NCI-H1694 (cell line): ENCODE data around the gene ARPC2.

Experiments used
- DNase-seq: peaks from one replicate; lab custom pipeline; 2025; lab: John Stamatoyannopoulos, UW

Gene ARPC2

DNA sequence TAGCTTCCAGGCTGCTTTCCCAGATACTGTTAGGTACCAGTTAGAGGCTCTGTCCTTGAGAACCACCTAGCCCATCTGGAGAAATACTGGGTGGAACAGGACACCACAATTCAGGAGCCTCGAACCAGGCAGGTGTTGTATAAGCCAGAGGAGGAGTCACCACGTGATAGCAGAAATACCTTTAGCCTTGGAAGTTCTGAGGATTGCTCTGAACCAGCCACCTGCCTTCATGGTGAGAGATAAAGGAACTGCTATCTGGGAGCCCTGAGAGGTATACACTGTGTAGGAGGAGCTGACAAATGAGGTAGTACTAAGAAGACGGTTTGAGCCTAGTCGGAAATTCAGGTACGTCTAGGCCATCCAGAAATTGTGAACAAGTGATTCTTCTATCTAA, 36.2 kb downstream of the ARPC2 start:
- no peak for DNase-seq

DNA sequence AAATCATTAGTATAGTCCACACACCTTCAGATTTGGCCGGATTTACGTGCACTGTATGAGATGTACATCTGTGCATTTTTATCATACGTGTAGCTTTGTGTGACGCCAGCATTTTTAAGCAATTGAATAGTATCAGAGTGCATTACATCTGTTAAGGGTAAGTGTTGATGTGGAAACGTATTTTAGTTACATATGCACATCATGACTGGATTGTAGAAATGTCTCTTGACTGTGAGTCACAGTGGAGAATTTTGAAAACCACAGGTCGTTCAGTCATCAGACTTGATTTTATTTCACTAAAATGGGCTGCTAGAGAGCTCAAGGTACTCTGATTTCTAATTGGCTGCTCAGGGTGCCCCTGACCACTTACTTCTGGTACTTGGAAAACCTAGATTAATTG, 38.5 kb downstream of the ARPC2 start:
- DNase-seq, result no peak

DNA sequence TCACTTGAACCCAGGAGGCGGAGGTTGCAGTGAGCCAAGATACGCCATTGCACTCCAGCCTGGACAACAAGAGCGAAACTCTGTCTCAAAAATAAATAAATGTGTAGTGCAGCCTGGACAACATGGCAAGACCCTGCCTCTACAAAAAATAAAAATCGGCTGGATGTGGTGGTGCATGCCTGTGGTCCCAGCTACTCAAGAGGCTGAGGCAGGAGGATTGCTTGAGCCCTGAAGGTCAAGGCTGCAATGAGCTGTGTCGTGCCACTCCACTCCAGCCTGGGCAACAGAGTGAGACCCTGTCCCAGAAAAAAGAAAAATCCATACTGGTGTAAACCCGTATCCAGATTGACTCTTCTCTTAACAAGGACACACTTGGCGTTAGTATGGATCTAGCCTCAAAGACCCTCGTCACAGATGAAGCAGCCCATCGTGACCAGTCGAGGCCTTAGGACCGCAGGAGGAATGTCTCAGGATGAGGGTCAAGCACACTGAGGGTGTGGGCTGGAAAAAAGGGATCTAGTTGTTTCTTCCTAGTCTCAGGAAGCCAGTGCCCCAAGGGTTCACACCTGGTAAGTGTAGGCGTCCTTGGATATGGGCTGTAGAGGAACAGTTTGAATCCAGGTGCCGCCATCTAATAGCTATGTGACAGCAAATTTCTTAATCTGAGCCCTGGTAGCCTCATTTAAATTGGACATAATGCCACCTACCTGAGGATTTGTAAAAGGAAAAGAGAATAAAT, 39.8 kb downstream of the ARPC2 start:
- no peak for DNase-seq

DNA sequence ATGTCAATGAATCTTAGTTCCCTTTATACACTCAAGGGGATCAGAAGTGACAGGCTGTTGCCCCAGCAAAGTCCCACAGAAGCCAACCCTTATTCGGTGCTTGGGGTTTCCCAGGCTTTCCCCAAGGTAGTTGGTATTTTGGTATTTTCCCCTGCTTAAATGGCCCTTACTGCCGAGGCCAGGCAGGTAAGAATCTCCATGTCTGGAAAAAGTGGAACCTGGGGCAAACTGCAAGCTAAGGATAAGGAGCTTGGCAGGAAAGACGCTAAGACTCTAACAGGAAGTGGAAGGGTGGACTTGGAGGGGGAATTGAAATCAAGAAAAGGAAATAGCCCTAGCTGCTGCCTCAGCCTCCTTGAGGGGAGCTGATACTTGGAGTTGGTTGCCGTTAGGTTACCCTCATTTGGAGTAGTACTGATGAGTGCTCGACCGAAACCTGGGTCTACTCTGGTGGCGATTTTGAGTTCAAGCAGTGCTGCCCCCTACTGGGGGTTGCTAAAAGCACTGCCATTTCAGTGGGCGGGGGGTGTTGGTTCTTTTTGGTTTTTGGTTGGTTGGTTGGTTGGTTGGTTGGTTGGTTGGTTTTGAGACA, 40.5 kb downstream of the ARPC2 start:
- no peak for DNase-seq

DNA sequence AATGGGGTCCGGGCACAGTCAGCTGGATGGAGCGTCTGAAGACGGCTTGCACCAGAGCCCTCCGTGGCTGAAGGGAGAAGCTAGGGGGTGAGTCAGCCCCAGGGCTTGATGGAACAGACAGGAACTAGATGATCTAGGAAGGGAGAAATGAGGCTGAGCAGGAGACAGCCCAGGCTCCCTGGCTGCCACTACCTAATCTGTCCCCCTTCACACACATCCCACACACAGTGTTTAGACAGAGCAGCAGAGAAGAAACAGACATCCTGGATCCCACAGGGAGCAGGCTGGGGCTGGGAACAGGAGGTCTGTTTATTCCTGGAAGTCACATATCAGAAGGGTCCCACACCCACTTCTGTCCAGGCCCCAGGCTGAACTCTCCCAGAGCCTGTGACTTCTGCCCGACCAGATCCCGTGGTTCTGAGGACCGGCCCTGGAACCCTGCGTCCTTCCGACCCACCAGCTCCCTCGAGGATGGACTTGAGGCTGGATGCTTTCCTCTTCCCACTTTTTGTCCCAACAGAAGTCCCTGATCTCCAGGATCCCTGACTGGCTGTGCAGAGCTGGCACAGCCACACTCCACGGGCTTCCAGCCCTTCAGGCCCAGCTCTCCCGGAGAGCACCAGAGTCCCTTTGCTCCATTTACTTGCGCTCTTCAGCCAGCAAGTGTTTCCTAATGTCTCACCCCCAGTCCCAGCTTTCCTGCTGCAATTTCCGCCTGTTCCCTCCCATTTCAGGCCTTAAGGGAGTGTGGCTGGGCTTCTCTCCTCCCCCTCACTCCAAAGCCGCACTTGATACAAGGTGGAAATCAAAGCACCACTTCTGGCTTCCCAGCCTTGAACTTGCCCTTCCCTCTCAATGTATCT, 42.3 kb downstream of the ARPC2 start:
- DNase-seq, result no peak

DNA sequence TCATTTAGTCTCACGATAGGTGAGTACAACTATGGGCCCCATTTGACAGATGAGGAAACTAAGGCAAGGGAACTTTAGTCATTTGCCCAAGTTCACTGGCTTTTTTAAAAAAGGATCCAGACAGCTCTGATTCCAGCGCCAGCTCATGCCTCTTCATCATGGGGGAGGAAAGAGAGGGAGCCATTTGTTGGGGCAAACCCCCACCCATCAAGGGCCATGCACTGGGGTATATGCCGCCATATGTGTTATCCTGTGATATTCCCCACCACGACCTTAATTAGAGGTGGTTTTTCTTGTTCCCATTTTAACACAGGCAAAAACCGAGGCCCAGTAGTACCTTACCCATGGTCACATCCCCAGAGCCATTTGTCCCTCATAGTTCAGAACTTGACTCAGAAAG, 43.2 kb downstream of the ARPC2 start:
- DNase-seq, result no peak

DNA sequence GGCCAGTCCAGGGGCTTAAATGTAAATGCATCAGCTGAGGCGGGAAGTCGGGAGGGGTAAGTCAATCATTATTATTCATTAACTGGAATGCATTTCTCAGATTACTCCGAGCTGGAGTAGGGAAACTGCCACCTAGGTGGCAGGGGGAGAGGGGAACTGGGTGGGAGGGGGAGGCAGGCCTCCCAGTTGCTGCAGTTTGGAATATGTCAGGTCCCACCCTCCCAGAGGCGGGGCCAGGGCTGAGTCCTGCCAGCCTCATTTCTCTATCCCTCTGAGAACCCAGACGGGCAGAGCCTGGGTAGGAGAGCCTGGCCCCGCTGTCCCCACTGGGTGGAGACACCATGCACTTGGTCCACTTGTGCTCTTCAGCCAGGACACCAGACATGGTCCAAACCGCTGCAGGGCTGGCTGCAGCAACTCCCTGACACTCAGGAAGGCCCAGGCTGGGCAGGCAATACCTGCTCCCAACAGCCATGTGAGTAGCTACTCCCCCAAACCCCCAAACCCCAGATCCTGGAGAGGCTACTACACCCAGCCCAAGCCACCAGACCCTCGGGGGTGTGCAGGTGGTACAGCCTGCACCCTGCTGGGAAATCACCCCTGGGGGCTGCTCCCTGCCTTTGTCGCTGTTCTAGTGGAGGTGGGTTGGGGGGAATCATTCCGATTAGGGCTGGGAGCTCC, 43.9 kb downstream of the ARPC2 start, which contains the start of gene GPBAR1:
TSS of gene GPBAR1 (plus strand) at position 274 of the 681 bp plus-strand sequence. CDS start 1,710 bp downstream, outside the sequence.
- no peak for DNase-seq

DNA sequence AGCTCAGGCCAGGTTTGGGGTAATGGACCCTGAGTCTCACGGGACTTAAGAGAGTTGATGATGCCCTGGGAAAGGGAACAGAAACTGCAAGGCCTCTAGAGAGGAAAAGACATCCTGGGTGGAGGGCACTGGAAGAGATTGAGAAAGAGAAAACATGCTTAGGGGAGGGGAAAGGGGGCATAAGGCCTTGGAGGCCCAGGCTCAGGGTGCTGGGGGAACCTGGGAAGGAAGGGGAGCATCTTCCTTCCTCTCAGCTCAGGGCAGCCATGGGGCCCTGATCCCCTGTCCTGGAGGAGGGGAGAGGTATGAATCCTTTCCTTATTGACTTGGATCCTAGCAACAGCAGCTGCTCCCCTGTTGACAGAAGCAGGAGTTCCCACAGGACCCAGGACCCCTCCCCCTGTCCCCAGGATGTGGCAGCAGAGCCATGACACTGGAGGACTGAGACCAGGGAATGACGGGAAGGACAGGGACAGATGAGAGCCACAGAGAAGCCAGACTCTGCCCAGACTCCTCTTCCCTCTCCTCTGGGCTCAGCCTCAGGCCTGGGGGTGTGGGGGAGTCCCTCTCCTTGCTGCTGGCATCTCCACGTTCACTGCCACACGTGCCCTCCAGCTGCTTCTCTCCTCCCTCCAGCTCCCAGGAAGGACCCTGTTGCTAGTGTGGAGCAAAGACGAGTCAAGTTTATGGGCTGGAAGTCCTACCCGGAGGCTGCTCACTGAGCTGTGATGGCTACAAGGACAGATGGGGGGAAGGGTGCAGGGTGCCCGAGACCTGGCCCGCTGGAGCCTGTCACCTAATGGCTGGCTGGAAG, 44.6 kb downstream of the ARPC2 start:
- DNase-seq, result no peak

DNA sequence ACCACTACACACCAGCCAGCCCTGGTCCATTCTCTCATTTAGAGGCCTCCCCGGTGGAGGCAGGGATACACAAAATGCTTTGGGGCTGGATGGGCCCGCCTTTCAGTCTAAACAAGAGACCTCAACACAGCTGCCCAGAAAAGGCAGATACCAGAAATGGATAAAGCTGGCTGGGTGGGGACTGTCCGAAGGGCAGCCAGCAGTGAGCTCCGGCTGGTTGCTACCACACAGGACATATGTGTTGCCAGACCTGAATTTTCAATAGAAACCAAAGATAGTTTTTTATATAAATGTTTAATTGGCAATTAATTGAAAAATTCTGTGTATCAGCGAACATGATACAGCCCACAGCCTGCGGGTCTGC, 45.2 kb downstream of the ARPC2 start:
- DNase-seq, result no peak

DNA sequence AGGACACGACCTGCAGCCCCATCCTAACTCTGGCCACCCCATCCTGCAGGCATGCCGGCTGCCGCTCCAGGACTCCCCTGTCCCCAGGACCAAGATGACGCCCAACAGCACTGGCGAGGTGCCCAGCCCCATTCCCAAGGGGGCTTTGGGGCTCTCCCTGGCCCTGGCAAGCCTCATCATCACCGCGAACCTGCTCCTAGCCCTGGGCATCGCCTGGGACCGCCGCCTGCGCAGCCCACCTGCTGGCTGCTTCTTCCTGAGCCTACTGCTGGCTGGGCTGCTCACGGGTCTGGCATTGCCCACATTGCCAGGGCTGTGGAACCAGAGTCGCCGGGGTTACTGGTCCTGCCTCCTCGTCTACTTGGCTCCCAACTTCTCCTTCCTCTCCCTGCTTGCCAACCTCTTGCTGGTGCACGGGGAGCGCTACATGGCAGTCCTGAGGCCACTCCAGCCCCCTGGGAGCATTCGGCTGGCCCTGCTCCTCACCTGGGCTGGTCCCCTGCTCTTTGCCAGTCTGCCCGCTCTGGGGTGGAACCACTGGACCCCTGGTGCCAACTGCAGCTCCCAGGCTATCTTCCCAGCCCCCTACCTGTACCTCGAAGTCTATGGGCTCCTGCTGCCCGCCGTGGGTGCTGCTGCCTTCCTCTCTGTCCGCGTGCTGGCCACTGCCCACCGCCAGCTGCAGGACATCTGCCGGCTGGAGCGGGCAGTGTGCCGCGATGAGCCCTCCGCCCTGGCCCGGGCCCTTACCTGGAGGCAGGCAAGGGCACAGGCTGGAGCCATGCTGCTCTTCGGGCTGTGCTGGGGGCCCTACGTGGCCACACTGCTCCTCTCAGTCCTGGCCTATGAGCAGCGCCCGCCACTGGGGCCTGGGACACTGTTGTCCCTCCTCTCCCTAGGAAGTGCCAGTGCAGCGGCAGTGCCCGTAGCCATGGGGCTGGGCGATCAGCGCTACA, 45.9 kb downstream of the ARPC2 start:
- no peak for DNase-seq

DNA sequence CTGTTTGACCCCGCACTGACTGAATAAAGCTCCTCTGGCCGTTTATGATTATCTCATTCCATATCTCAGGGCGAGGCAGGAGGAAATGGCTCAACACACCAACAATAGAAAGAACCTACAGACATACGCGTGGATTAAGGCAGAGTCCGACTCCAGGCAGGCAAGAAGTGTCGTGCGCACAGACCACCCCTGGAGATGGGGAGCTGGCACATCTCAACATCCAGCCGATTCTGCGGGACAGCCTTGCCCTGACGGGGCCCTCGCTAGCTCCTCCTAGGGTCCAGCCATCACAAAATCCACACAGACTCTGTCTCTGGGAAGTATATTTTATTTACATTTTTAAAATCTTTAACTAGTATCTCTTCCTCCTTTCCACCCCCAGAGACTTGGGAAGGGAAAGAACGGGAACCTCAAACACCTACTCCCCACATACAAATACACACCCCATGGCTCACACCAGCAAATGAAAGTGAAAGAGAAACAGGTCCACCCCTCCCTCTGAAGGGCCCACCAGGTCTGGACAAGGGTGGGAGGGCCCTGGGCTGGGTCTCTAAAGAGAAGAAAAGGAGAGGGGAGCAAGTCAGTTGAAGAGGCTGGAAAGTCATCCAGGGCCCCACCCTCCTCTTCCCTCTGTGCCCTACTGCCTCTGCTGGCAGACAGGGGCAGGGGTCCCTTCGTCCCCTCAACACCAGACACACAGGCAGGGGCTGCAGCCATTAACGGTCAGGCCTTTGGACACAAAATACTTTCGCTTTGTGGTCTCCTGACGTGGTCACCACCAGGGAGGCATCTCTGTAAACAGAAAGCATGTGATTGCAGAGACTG, 47.0 kb downstream of the ARPC2 start:
- no peak for DNase-seq

DNA sequence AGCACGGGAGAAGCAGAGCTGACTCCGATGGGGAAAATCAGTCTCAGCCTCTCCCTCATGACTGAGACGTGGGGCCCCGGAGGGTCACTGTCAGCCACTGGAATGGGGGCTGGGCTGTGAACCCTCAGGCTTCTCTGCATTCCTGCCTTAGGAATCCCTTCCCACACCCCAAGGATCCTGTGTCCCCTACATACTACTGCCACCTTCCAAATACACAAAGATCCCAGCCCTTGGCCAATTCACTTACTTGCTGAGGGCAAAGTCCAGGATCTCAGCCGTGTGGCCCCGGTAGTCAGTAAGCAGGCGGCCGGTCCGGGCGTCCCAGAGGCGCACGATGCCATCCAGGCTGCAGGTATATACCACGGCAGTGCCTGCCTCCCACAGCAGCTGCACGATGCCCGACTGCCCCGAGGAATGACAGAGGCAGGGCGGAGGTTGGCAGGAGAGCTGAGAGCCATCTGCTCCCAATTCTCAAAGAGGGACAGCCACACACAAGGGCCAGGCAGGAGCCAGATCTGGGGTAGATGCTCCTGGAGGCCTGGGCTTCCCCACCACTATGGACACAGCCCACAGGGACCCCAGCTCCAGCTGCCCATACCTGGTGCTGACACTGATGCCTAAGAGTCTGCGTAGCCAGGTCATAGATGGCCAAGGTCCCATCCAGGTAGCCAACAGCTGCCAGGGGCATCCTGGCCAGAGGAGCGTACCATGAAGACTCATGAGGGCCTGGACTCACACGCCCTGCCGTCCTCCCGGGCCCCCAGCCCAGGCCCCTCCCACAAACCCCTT, 48.0 kb downstream of the ARPC2 start:
- DNase-seq, result no peak

DNA sequence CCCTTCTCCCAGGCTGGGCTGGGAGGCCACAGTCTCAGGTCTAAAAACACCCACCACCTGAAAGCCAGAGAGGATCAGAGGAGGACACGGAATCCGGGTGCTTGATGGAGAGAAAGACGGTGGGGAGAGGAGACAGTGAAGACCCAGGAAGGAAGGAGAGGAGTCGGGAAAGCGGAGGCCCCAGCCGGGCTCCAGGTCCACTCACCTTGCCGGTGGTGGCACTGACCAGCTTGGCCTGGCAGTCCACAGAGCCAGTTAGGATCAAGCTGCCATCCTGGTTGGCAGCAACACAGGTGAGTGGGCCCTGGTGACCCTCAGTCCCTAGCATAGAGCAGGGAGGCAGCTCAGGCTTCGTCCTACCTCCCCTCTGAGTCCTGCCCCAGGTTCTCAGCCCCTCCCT, 48.6 kb downstream of the ARPC2 start:
- DNase-seq, result no peak

DNA sequence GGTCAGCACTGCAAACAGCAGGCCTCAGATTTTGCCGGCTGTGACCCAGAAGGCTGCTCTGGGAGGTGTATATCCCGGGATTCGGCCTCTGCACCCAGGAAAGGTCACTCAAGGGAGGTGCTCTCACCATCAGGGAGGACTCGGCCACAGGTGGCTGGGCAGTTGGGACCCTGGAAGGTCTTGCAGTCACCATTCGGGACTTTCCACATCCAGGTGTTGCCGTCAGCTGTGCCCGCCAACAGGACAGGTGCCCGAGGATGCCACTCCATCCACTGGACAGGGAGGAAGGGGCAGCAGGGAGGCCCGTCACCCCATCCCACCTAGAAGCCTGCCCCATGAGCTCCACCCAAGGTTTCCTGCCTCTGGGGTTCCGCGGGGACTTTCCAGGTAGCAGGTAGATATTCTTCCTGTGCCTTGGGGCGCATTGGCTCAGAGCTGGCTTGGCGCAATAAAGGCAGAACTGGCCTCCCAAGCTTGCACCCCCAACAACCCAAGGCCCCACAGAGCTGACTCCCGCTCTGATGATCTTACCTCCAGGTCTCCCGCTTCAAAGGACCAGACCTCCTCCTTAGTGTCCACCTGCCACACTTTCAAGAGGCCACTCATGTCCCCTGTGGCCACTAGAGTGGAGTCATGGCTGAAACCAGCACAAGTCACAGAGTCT, 49.5 kb downstream of the ARPC2 start:
- DNase-seq, result no peak

DNA sequence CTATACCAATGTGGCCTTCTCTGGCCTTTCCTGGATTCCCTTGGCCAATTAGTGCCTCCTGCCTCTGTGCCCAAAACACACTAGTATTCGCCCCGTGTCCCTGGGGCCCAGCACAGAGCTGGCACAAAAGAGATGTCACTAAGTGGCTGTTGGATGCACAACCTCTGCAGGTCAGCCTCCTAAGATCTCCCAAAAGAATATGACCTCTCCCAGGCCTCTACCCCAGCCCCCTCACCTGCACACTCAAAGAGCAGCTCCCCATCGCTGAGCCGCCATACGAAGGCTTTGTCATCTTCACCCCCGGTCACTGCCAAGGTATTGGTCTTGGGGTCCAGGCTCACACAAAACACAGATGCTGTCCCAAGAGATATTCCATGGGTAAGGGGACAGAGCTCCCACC, 50.3 kb downstream of the ARPC2 start:
- no peak for DNase-seq

DNA sequence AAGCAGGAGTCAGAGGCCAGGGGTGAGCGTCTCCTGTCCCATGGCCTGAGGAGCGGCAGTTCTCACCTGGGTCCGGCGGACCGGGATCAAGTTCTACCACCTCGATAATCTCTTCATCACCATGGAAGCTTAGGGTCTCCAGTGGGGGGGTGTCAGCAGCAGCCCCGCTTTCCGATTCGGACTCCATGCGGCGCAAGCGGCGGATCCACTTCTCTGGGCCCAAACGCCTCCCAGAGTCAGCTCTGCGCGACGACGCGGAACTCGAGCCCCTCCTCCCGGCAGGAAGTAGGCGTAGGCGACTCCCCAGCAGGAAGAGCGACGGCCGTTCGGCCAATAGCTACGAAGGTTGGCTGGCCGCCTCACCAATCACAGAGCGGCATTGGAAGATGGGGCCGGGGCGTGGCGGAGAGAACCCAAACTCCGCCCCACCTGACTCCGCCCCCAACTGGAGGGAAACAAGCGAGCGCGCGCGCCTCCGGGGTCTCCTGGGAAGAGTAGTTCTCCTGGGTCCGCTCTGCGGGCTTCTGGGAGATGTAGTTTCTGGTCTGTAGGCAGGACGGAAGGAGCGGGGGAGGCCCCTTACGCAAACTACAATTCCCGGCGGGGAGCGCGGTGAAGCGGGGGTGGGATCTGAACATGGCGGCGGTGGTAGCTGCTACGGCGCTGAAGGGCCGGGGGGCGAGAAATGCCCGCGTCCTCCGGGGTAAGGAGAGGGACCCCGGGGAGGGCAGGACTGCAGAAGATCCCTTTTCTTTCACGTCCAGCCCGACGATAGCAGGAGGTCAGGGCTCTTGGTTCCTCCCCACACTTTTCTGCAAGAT, 53.1 kb downstream of the ARPC2 start, which contains the start of the genes AAMP and PNKD:
TSS of gene AAMP (minus strand) at position 238 of the 821 bp plus-strand sequence. CDS start at position 187, 51 bp downstream.
TSS of gene PNKD (plus strand) at position 620 of the 821 bp plus-strand sequence. CDS start at position 637, 17 bp downstream.
- DNase-seq, result peak; percentile 99
